Activated CD4-positive, alpha-beta T cell treated with anti-CD3 and anti-CD28 coated beads for 36 hours (primary cell): ENCODE data around the gene FNDC3A. TPM values are rescaled to one million over a fixed set of nuclear protein-coding genes. Genes with fewer than 3 reads are reported as not detected.

ENCODE experiments used
- ATAC-seq: fragments of 200-7000 bp; cut with Tn5 transposase; one replicate; pipeline ENCODE4 v1.10.0; 2021; ENCODE audit warnings: mild to moderate bottlenecking, moderate library complexity
- CTCF ChIA-PET: fragments of 350-600 bp; sonication (Branson Sonifier 250); formaldehyde crosslinking; loops from one replicate; lab custom pipeline; 2021; ENCODE audit warnings: antibody characterized with exemption; lab: Charles Lee
- POLR2A ChIA-PET: fragments of 350-600 bp; sonication (Branson Sonifier 250); formaldehyde crosslinking; loops from one replicate; lab custom pipeline; 2021; ENCODE audit warnings: antibody characterized with exemption, inconsistent platforms; lab: Charles Lee
- DNase-seq: peaks from one replicate; pipeline ENCODE4 v3.0.0-alpha.2; 2020
- H3K27ac Mint-ChIP-seq: one replicate; pipeline ENCODE4 v1.8.0; 2021; ENCODE audit warnings: mixed read lengths
- H3K27me3 Mint-ChIP-seq: one replicate; pipeline ENCODE4 v1.8.0; 2021; ENCODE audit warnings: mixed read lengths
- H3K36me3 Mint-ChIP-seq: one replicate; pipeline ENCODE4 v1.8.0; 2021; ENCODE audit warnings: low read depth, mixed read lengths
- H3K4me1 Mint-ChIP-seq: one replicate; pipeline ENCODE4 v1.8.0; 2021; ENCODE audit warnings: mixed read lengths
- H3K4me3 Mint-ChIP-seq: one replicate; pipeline ENCODE4 v1.8.0; 2021; ENCODE audit warnings: mild to moderate bottlenecking, moderate library complexity, mixed read lengths
- H3K9me3 Mint-ChIP-seq: one replicate; pipeline ENCODE4 v1.8.0; 2021; ENCODE audit warnings: low read depth, mixed read lengths
- intact Hi-C, 2 experiments: fragments of 100-400 bp; cut with DNase I in 1 of 2; cut with micrococcal nuclease in 1 of 2; formaldehyde crosslinking; loops; one replicate each; pipeline versions ENCODE4 v1.14.2 to v1.15.1; 2022 to 2024; cut with DNase I, micrococcal nuclease
- total RNA-seq, 2 experiments: library from RNA; stranded (reverse); gene quantifications; one replicate each; pipeline ENCODE4 v1.2.3, GENCODE V29; 2021

FNDC3A gene, protein sequence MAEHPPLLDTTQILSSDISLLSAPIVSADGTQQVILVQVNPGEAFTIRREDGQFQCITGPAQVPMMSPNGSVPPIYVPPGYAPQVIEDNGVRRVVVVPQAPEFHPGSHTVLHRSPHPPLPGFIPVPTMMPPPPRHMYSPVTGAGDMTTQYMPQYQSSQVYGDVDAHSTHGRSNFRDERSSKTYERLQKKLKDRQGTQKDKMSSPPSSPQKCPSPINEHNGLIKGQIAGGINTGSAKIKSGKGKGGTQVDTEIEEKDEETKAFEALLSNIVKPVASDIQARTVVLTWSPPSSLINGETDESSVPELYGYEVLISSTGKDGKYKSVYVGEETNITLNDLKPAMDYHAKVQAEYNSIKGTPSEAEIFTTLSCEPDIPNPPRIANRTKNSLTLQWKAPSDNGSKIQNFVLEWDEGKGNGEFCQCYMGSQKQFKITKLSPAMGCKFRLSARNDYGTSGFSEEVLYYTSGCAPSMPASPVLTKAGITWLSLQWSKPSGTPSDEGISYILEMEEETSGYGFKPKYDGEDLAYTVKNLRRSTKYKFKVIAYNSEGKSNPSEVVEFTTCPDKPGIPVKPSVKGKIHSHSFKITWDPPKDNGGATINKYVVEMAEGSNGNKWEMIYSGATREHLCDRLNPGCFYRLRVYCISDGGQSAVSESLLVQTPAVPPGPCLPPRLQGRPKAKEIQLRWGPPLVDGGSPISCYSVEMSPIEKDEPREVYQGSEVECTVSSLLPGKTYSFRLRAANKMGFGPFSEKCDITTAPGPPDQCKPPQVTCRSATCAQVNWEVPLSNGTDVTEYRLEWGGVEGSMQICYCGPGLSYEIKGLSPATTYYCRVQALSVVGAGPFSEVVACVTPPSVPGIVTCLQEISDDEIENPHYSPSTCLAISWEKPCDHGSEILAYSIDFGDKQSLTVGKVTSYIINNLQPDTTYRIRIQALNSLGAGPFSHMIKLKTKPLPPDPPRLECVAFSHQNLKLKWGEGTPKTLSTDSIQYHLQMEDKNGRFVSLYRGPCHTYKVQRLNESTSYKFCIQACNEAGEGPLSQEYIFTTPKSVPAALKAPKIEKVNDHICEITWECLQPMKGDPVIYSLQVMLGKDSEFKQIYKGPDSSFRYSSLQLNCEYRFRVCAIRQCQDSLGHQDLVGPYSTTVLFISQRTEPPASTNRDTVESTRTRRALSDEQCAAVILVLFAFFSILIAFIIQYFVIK
- 10 to 100 TPM; 20.8 to 26.9 TPM for total RNA-seq

DNA sequence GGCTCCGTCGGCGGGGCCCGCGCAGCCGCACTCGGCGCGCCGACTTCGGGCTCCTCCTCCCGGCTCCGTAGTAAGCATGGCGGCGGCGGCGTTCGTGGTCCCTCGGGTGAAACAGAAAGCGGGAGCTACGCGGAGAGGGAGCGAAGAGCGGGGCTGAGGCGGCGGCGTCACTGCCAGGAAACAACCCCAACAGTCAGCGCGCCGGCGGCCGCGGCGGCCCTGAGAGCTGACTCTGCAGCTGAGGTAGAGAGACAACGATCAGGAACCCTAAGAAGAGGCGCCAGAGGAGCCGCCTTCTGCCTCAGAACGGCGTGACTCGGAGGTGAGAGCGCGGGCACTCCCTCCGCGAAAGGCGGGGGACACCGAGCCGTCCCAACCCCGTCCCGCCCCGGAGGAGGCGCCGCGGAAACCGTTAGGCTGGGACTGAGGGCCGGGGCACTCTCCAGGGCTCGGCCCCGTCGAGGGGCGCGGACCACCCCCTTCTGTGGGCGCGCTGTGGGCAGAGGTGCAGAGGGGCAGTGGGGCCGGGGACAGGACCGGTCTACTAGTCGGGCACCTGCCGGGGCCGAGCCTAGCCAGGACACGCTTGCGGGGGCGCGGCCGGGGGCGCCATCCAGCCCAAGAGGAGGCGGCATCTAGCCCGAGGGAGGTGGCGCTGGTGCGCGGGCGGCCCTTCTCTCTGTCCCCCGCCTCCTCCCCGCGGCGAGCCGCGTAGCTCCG lies at the start of gene FNDC3A:
TSS of gene FNDC3A (plus strand) at position 57 of the 720 bp plus-strand sequence. CDS start 30,279 bp downstream, outside the sequence.
- Mint-ChIP-seq H3K27ac (peak within 1 kb of the TSS; percentile 98), H3K4me1 (peaks cover 34% of the 10 kb centered on the region), H3K36me3 (peaks cover 29% of the 10 kb centered on the region), H3K27me3 (no peaks in the 10 kb centered on the region), H3K4me3 (peak within 1 kb of the TSS; percentile 91), H3K9me3 (peaks cover 30% of the 10 kb centered on the region)
- DNase-seq (peak; percentile 95), ATAC-seq (peak; percentile 78)
- ChIA-PET POLR2A (interaction anchor here (0.6 to 1.5 kb wide), 4 partner anchors 10 to 443 kb away, joined by 3 to 6 read pairs (median 4); partner anchors contain the start of gene RCBTB2), CTCF (interaction anchor here (0.6 to 2.0 kb wide), 4 partner anchors 18 to 691 kb away, joined by 3 to 4 read pairs (median 4); no protein-coding TSS in a partner anchor)
- intact Hi-C loops, result loop anchor here (1.0 to 10.0 kb wide), 19 partner anchors 46 to 939 kb away; partner anchors contain the start of genes CAB39L (in 2 of the 2), SETDB2 (in 2 of the 2), CDADC1 (in 1 of the 2) and CYSLTR2 (in 1 of the 2)

DNA sequence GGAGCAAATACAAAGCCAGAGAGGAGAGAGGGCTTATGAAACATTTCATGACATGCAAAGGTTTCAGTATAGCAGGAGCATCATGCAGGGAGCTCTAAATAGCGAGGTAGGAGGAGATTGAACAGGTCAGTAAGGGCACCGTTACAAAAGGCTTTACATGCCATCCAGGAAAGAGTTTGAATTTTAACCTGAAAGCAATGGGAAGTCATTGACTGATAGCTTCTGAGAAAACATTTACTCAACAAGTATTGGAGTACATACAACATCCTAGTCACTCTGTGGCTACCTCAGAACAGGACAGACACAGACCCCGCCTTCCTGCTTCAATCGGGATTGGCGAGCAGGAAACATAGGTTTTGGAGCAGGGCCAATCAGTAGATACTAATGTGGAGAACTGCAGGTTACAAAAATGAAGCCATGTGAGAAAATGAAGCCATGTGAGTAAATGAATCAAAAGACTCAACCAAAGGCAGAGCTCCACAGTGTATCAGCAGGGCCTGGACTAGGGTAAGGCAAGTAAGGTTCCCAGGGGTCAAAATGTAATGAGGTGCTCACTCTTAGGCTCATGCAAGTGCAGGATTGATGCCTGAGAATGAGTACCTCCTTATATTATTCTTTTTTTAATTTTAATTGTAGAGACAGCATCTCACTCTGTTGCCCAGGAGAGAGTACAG lies 46.8 kb upstream of the FNDC3A start:
- intact Hi-C loops, result no loop called here
- Mint-ChIP-seq H3K27me3 (peaks cover 3% of the 10 kb centered on the region), H3K36me3 (no peaks in the 10 kb centered on the region), H3K4me3 (no peak overlapping the region), H3K9me3 (no peaks in the 10 kb centered on the region), H3K27ac (no peak overlapping the region), H3K4me1 (no peaks in the 10 kb centered on the region)
- ChIA-PET POLR2A (interaction anchor here (0.6 kb wide), 1 partner anchor 968 kb away, joined by 6 read pairs; no protein-coding TSS in a partner anchor), CTCF (interaction anchor here (0.6 kb wide), 1 partner anchor 11 kb away, joined by 3 read pairs; no protein-coding TSS in a partner anchor)
- ATAC-seq (no peak), DNase-seq (no peak)

DNA sequence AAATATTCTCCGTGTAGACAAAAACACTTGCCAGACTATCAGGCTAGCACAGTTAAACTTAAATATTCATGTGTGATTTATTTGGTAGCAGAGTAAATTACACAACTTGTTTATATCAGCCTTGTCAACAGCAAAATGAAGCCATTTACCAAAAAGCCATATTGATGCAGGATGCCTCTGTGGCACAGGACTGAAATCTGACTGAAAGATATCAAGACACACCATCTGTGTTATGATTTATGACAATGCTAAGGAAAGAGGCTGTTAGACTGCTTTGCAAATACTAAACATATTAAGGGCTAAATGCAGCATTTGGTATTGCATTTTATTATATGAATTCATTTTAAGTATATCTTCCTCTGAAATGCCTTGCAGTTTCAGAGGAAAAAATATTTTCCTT lies 44.8 kb upstream of the FNDC3A start:
- Mint-ChIP-seq H3K9me3 (no peaks in the 10 kb centered on the region), H3K36me3 (no peaks in the 10 kb centered on the region), H3K4me1 (no peaks in the 10 kb centered on the region), H3K27ac (no peak overlapping the region), H3K27me3 (peaks cover 3% of the 10 kb centered on the region), H3K4me3 (no peak overlapping the region)
- ATAC-seq (no peak), DNase-seq (no peak)
- ChIA-PET CTCF (no interaction called here), POLR2A (no interaction called here)
- intact Hi-C loops, result no loop called here

DNA sequence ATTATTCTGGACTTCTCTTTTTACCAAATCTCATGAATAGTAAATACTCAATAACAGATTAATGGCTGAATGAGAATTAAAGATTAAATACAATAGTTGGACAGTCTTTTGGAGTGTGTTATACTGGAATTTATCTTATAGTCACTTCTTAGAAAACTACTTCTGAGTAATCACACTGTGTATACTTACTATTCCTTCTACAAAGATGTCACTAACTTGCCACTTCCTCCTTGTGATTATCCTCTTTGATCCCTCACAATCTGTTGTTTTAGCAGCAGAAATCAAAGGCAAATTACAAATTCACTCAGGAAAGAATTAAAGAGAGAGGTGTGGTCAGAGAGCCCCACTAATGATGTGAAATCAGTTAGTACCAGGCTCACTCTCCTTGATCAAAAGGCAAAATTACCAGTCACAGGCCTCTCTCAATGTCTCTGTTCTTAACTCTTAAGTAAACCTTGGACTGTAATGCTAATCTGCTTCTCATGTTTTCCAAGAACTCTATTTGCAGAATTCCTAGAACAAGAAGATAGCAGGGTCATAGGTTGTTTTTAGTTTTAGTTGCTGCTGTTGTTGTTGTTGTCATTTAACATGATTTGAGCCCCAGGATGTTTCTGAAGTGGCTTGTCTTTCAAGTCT lies 37.3 kb upstream of the FNDC3A start:
- DNase-seq (no peak), ATAC-seq (no peak)
- Mint-ChIP-seq H3K4me1 (peaks cover 6% of the 10 kb centered on the region), H3K36me3 (no peaks in the 10 kb centered on the region), H3K4me3 (no peak overlapping the region), H3K27me3 (peaks cover 2% of the 10 kb centered on the region), H3K27ac (peak overlapping the region; percentile 49), H3K9me3 (no peaks in the 10 kb centered on the region)
- intact Hi-C loops, result no loop called here
- POLR2A ChIA-PET, result no interaction called here
- CTCF ChIA-PET, result no interaction called here

GRCh38 chr13:48939728-48940127 lies 36.0 kb upstream of the FNDC3A start:
- intact Hi-C loops, result no loop called here
- DNase-seq, result no peak
- peak; percentile 63 for ATAC-seq

GRCh38 chr13:48942131-48942530 lies 33.6 kb upstream of the FNDC3A start:
- DNase-seq (no peak), ATAC-seq (no peak)
- no peak overlapping the region for H3K27ac Mint-ChIP-seq
- intact Hi-C loops, result no loop called here
- H3K27me3 Mint-ChIP-seq, result peaks cover 2% of the 10 kb centered on the region
- H3K9me3 Mint-ChIP-seq, result no peaks in the 10 kb centered on the region
- ChIA-PET POLR2A (no interaction called here), CTCF (interaction anchor here (0.5 kb wide), 1 partner anchor 19 kb away, joined by 3 read pairs; no protein-coding TSS in a partner anchor)
- H3K4me1 Mint-ChIP-seq, result peaks cover 6% of the 10 kb centered on the region
- H3K36me3 Mint-ChIP-seq, result no peaks in the 10 kb centered on the region
- no peak overlapping the region for H3K4me3 Mint-ChIP-seq

More at GRCh38 chr13:48939728-48940127, 36.0 kb upstream of the FNDC3A start:
- Mint-ChIP-seq H3K9me3 (no peaks in the 10 kb centered on the region), H3K36me3 (no peaks in the 10 kb centered on the region), H3K27me3 (peaks cover 2% of the 10 kb centered on the region), H3K27ac (no peak overlapping the region), H3K4me1 (peaks cover 6% of the 10 kb centered on the region), H3K4me3 (no peak overlapping the region)
- ChIA-PET POLR2A (no interaction called here), CTCF (interaction anchor here (0.5 to 0.8 kb wide), 3 partner anchors 10 to 904 kb away, joined by 3 read pairs; no protein-coding TSS in a partner anchor)

DNA sequence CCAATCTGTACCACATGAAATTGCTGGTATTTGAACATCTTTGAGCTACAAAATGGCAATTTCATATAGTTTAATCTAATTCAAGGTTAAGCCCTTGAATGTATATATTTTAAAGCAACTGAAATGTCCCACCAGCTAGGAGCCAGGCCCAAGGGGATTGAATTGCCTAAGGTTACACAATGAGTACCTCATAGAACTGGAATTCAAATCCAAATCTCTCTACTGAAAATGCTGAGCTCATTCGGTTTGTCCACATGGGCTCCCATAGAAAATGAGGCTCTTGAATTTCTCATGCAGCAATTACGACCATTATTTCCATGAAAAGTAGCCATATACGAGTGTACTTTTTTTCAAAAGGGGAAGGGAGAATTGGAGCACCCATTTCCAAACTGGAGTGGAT lies 31.5 kb upstream of the FNDC3A start:
- no peak overlapping the region for H3K27ac Mint-ChIP-seq
- CTCF ChIA-PET, result interaction anchor here (0.6 kb wide), 1 partner anchor 611 kb away, joined by 3 read pairs; no protein-coding TSS in a partner anchor
- POLR2A ChIA-PET, result no interaction called here
- H3K36me3 Mint-ChIP-seq, result no peaks in the 10 kb centered on the region
- no peaks in the 10 kb centered on the region for H3K4me1 Mint-ChIP-seq
- H3K4me3 Mint-ChIP-seq, result no peak overlapping the region
- intact Hi-C loops, result no loop called here
- no peak for ATAC-seq
- H3K27me3 Mint-ChIP-seq, result peaks cover 2% of the 10 kb centered on the region
- H3K9me3 Mint-ChIP-seq, result no peaks in the 10 kb centered on the region
- DNase-seq, result no peak

- ATAC-seq (no peak), DNase-seq (no peak)
- intact Hi-C loops, result no loop called here
- Mint-ChIP-seq H3K9me3 (no peaks in the 10 kb centered on the region), H3K27ac (no peak overlapping the region), H3K27me3 (peaks cover 3% of the 10 kb centered on the region), H3K4me1 (no peaks in the 10 kb centered on the region), H3K36me3 (no peaks in the 10 kb centered on the region), H3K4me3 (no peak overlapping the region)
- POLR2A ChIA-PET, result no interaction called here
- CTCF ChIA-PET, result interaction anchor here (1.4 to 1.9 kb wide), 2 partner anchors 10 to 40 kb away, joined by 3 to 5 read pairs; no protein-coding TSS in a partner anchor
Observed at GRCh38 chr13:48945626-48946025, 30.1 kb upstream of the FNDC3A start.

GRCh38 chr13:48946163-48946562 lies 29.5 kb upstream of the FNDC3A start:
- ATAC-seq (no peak), DNase-seq (no peak)
- Mint-ChIP-seq H3K27me3 (peaks cover 4% of the 10 kb centered on the region), H3K36me3 (no peaks in the 10 kb centered on the region), H3K27ac (no peak overlapping the region), H3K9me3 (no peaks in the 10 kb centered on the region), H3K4me3 (no peak overlapping the region), H3K4me1 (no peaks in the 10 kb centered on the region)
- ChIA-PET CTCF (interaction anchor here (1.4 to 1.9 kb wide), 2 partner anchors 10 to 39 kb away, joined by 3 to 5 read pairs; no protein-coding TSS in a partner anchor), POLR2A (no interaction called here)
- intact Hi-C loops, result no loop called here
